Stimulated activated CD8-positive, alpha-beta memory T cell treated with anti-CD3 and anti-CD28 coated beads, Interleukin-12 subunit alpha, Interleukin-12 subunit beta, amount 100 ng/mL, for 4 hours (primary cell): Measurements from ENCODE around the gene KRT8.
"Not testable (repeated sequence)": the region's sequence is repeated elsewhere in the genome, so short reads cannot be mapped to it uniquely, and the experiment has no call there.

Experiments used
- DNase-seq: peaks from one replicate; pipeline ENCODE4 v3.0.0-alpha.2; 2020; ENCODE audit warnings: low read depth

KRT8 gene

DNA sequence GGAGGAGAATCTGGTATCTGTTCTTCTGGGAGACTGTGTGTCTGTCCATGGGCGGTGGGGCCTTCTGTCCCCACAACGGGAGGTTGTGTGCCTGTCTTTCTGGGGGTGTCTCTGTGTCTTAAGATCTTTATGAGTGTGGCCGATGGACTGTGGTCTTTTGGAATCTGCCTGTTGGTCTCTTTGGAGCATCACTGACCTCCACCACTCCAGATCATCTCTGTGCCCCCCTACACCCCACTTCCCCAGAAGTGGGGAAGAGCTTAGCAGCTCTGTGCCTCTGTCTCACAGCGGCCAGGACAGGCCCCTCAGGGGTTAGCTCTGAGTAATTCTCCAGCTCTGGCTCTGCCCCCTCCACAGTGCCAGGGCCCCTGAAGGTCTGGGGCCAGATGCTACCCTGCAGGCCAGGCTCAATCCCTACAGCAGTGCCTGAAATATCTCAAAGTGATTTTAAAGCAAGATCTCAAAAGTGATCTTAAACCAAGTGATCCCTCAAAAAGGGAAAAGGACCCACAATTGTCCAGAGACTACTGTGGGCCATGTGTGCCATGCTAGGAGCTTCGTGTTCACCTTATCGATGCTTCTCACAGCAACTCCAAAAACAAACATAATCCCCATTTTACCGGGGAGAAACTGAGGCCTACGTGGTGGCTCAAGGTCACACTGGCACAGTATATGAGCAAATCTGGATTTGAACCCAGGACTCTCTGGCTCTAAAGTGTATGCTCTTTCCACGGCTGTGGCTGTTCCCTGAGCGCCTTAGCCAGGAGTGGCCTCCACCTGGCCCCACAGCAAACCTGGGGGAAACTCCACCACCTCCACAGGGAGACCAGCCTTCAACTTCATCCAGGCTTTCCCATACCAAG is 30.1 kb downstream of the KRT8 start:
- DNase-seq, result no peak

DNA sequence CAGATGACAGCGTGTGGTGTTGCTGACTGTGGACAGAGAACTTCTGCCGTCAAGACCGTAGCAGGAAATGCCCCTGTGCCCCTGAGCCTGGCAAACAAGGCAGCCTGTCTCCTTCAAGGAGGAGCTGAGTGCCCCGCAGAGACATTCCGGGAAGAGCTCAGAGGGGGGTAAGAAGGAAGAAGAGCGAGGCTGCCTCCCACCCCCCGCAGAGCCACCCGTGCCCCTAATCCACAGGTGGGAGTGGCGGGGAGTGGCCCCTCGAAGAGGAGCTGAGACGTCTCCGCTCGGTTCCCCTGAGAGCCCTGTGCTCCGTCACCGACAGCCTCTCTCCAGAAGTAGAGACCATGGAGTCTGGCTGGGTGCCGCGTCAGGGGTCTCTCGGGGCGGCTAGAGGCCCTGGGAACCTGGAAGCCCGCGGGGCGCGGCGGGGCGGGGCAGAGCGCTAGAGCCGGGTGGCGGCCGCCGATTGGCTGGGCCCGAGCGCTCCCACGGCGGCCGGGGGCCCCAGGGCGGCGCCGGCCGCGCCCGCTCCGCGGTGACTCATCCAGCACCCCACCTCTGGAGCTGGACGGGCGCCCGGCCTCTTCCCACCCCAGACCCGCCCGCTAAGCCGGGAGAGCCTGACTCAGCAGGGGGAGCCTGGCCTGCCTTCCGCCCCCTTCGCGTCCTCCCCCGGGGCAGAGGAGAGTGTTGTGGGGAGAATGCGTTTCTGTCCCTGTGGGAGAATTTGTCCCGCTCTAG is 30.9 kb downstream of the KRT8 start:
- peak; percentile 28 for DNase-seq

DNA sequence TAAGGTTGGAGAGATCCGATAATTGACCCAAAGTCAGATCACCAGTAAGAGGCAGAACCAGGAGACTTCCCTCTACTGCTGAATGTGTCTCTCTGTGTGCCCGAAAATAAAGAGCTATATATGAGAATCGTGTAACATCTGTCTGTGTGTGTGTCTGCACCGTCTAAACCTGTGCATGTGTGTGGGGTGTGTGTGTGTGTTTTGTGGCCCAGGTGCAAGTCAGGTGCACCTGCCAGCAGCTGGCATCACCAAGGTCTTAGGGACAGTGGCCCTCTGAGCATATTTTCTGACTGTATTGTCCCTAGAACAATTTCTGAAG is 31.4 kb downstream of the KRT8 start:
- DNase-seq, result no peak

DNA sequence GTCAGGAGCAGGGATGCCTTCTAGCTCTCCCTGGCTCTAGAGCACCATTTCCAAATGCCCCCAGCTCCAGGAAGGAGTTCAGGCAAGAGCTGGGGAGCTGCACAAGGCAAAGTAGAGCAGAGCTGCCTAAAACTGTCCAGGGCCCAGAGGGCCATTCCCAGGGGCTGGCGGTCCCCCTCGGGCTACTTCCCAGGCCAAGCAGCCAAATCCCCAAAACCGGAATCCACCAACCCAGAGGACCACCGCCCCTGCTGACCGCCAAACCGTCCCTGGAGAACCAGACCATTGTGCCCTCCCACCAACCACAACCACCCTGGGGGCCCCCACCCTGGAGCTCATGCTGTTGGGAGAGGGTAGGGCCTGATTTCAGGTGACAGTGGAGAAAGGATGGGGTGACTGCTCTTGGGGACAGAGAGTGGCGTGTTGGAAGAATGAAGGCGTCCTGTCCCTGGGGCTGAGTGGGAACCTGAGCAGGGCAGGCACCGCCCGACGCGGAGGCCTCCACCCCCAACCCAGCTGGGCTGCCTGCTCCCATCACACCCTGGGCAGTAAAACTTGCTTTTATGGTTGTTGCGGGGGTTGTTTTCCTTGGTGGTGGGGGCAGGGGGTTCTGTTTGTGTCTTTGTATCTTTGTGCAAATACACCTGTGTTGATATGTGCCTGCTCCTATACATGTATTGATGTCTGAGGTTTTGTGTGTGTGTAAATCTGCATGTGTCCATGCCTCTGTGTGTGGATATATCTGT is 32.1 kb downstream of the KRT8 start:
- no peak for DNase-seq

DNA sequence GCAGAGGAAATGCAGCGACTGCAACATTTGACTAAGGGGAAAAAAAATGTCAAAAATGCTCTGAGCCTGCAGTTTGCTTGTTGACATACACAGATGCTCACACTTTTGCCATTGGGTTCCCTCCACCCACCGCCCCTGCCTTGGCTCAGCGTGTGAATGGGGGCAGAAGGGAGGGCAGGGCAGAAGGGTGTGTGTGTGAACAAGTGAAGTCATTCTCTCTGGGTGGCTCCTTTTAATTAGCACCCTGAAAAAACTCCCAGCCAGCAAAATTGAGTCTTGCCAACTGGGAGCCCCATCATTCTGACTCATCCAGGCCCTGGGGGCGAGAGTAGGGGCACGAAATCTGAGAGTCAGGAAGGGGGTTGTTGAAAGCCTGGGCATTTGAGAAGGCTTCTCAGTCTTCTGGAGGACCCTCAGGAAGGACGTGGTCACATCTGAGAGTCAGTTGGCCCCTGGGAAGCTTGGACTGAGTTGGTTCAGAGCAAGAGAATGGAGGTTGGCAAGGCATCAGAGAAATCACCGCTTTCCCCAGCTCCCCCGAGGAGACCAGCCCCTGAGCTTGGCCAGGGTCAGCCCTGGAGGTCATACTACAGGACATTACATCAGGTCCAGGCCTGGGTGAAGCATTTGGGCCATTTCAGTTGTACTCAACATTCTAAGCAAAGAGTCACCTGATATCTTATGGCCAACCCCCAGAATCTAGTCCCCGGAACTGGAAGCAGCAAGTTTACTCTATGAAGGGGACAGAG is 33.4 kb downstream of the KRT8 start:
- no peak for DNase-seq

DNA sequence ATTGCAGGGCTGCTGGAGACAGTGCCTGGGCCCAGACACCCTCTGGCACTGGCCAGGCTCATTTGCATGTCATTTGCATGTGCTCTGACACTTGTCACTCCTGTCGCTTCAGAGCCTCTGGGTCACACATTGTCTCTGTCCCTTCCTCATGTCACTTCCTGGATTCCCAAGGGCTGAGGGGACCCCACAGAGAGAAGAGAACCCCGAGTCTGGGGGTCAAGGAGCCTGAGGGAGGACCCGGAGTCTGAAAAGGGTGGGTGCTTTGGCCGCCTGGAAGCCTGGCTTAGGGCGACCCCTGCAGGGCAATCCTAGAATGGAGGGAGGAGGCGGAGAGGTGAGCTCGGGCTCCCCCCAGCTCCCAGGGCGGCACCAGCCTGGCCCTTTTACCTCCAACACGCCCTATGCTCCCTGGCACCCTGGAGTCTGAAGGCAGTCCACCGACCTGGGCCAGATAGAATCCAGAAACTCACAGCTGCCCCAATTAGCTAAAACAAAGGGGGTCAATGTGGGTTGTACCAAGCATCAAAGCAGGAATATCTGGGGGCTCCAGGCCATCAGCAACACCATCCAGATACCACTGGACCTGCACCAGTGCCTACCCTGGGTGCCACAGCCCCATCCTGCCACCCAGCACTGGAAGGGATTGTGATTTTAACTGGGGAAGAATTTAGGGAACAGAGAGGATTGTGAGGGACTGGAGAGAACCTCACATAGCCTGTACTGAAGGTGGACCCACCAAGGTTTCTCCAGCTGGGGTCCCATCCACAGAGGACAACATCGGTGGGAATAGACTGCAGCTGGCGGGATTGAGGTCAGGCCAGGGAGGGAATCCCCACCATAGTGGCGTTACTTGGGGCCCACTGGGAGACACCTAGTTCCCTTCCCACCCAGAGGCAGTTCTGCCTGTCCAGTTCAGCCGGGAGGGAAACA is 34.2 kb downstream of the KRT8 start:
- DNase-seq, result peak; percentile 62

DNA sequence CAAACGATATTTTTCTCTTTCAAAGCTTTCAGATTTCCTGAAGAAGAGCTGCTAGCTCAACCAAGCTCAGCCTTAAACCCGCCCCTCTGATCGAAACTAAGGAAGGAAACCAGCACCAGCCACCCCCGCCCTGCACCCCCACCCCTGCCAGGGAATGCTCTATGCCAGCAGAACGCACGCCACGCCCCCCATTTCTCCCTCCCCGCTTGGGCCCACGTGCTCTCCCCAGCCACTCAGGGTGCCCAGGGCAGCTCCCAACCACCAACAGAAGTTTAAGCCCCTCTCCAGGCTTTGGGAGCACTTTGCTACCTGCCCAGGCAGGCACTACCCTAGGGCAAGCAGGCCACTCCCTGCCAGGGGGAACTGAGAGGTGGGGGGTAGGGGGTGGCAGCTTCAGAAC is 37.2 kb downstream of the KRT8 start:
- no peak for DNase-seq

DNA sequence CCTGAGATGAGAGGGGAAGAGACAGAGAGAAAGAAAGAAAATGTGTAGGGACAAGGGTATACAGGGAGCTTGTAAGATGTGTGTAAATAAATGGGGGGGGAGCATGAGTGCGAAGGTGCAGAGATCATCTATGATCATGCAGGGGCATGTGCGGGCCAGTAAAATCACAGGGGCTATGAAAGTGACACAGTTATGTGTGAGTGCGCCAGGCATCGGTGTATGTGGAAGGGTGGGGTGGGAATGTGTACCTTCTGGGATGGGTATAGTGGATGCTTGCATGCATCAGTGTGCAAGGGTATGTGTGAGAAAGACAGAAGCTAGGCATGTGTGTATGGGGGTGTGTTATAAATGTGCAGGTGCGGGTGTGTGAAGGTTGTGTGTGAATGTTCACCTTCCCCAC is 37.7 kb downstream of the KRT8 start:
- no peak for DNase-seq

DNA sequence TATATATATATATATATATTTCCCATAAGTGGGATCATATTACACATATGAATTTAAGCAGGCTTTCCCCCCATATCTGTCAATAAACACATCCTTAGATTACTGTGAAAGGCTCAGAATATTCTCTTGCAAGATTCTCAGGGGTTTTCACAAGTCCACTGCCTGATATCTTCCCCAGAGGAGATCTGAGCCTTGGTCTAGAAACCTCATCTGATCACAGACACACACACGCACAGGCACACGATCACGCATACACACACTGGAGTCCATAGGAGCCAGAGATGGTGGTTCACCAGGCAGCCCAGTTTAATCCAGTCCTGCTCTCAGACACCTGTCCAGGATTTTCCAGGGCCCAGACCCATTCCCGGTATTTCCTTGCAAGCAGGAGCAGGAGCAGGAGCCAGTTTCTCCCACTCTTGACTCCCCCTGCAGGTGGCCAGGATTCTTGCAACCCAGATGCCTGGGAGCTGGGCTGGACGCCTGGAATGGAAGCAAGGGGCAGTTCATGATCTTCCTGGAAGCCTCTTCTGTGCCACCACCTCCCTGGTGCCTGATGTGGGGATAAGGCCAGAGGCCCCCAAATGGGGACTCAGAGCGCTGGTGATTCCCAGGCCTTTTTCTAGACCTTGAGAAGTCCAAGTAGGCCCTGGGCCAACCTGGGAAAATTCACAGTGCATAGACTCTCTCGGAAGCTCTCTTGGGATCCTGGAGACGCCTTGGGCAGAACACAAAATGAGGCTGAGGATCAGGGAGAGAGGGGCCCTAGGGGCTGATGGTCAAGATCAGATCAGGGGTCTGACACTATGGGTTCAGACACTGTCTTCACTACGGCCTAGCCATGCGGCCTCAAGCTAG is 39.6 kb downstream of the KRT8 start:
- no peak for DNase-seq

DNA sequence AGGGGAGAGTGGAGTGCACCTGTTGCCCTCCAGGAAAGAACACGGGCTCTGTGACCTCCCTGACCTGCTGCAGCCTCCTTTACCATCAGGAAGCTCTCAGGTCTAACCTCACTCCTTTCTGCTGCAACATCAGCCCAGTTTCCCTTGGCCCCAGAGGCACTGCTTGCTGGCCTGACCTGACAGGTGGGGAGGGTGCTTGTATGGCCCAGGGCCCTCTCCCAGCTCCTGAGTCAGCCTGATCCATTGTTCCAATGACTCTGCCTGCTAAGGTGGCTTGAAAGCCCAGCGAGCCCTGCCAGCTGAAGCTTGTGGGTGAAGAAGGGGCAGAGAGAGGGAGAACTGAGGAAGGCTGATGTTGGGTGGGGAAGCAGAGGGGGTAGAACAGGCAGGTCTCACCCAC is 42.9 kb downstream of the KRT8 start:
- DNase-seq, result no peak

DNA sequence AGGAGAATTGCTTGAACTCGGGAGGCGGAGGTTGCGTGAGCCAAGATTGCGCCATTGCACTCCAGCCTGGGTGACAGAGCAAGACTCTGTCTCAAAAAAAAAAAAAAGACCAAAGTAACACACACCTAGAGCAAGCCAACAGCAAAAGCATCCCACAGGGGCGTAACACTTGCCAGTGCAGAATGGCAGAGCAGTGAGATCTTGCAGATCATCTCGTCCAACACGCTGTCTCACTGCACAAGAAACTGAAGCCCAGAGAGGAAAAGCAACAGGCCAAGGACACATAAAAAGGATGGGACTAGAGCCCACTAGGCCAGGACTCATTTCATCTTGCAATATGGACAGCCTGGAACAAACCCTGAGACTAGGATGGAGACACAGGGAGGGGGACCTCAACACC is 43.4 kb downstream of the KRT8 start:
- DNase-seq, result no peak

DNA sequence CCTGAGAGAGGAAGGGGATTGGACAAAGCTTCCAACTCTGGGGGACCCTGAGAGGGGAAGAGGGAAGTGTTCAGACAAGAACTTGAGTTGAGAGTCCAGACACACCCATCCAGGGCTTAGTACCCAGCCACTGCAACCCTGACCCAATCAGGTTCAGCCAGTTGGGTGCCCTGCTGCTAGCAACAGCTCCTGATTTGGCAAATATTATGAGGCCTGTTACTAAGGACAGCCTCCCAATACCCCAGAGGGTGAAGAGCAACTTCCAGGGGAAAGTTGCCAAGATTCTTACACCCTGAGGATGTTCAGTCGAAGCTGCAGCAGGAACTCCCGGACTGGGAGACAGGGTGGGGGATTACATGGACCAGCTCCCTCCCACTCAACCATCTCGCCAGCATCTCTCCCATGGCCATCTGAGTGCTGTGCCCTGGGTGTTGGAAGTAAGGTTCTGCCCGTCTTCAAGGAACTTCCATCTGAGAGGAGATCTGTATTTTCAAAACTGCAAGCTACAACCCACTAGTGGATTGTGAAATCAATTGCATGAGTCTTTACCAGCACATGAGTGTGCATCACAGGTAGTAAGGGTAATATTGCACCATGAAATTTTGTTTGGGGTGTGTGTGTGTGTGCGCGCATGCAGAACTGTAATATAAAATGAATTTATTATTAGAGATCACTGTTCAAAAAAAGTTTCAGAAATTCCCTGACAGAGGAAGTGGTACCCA is 44.6 kb downstream of the KRT8 start:
- no peak for DNase-seq

DNA sequence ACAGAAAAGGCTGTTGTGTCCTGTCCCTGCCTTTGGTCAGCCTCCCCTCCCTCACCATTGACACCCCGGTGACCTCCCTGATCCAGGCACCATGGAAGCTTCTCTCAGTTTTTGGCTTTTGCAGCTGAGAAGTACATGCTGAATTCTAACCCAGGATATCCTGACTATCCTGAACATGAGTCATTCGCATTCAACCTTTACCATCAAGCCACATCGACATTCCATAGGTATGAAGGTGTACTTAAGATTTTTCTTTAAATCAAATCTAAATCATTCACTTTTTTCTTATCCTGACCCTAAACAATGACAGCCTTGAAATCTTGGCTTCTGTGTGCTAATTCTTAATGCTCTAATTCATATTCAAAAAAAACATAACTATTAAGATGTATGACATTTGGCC is 47.4 kb downstream of the KRT8 start:
- DNase-seq, result no peak

DNA sequence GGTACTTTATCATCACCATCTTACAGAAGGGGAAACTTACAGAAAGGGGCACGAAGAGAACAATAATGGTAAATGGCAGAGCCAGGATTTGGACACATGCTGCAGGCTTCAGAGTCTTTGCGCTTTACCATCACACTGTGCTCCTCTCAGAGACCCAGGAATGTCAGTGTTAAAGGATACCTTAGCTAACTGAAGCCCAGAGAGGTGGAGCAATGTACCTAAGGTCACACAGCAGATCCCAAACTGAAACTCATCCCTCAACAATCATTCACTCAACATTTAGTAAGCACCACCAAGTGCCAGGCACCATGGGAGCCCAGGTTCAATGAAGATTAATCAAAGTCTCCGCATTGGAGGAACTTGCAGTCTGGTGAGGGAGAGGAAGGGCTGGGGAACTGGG is 48.1 kb downstream of the KRT8 start:
- DNase-seq, result no peak

DNA sequence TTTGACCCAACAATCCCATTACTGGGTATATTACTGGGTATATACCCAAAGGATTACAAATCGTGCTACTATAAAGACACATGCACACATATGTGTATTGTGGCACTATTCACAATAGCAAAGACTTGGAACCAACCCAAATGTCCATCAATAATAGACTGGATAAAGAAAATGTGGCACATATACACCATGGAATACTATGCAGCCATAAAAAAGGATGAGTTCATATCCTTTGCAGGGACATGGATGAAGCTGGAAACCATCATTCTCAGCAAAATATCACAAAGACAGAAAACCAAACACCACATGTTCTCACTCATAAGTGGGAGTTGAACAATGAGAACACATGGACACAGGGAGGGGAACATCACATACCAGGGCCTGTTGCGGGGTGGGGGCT is 48.8 kb downstream of the KRT8 start:
- not testable (repeated sequence) for DNase-seq

DNA sequence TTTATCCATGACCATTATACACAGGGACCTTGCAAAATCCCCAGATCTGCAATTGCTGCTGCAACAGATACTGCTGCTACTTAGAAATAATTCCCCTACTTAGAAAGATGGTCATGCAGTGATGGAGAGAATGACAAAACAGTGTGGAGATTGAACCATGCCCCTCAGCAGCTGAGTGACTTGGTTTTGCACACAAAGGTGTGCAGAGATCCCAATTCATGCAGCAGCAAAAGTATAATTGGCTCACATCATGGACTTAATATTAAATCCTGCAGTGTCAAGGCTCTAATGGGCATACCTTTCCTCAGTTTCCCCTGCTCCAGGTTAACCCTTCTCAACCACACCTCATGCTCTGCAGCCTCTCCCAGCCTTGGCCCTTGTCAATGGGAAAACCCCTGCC is 53.1 kb downstream of the KRT8 start:
- DNase-seq, result no peak

DNA sequence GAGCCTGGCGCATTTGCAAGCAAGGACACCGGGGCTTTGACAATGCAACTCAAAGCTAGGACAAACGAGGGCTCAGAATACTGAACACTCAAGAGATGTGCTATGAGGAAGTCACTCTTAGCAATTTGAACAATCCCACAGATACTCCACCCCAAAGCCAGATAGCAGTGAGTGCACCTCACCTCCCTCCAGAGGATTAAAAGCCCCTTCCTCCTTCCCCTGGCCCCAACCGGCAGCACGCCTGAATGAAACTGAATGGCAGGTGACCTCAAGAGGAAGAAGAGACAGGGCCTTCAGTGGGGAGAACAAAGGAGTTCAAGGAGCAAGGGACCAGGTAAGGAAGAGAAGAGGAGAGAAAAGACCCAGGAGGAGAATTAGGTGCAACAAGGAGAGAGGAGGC is 54.2 kb downstream of the KRT8 start:
- no peak for DNase-seq

DNA sequence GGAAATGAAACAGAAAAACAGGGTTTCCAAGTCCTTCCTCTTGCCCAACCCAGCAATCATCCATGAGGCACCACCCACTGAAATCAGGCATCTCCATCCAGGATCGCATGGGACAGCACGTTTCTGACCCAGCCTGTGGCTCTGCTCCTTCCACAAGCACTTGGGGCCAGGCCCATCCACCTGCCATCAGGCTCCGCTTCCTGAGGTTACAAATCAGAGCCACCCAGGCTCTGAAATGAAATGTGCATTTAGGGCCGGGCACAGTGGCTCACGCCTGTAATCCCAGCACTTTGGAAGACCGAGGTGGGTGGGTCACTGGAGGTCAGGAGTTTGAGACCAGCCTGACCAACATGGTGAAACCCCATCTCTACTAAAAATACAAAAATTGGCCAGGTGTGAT is 55.4 kb downstream of the KRT8 start:
- DNase-seq, result no peak

DNA sequence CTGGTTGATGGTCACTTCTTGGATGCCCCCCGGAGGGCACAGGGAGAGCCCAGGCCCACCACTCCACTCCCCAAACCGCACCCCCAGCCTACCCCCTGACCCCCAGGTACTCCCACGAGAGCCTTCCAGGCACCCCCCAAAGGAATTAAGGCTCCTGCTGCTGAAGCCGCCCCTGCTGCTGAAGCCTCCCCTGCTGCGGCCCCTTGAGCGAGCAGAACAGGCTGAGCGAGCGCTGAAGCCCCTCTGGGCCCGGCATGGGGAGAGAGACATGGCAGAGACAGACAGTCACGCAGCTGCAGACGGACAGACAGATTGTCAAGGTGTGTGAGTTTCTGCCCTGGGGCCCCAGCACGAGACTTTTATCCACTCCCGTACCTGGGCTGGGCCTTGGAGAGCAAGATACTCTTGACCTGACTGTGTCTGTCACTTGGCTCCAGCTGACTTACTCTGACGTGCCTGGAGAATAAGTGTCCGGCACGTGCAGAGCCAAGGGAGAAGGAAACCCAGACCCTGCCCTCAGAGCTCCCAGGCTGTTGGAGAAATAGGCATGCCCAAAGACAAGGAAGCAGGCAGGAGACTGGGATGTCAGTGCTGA is 56.1 kb downstream of the KRT8 start, which contains the start of gene KRT78:
TSS of gene KRT78 (minus strand) at position 334 of the 595 bp plus-strand sequence. CDS start at position 270, 64 bp downstream.
- DNase-seq, result no peak
